Tibial nerve (tissue), 4 donors: ENCODE measurements around the gene OR6Y1. TPM values are rescaled to one million over a fixed set of nuclear protein-coding genes. Genes with fewer than 3 reads are reported as not detected.

Experiments used
- DNase-seq, 2 donors: peaks; one replicate each; pipeline ENCODE4 v3.0.0-alpha.2; 2019; ENCODE audit warnings: low spot score in 2 of 2
- H3K27ac ChIP-seq, 4 donors: fragments of 200-600 bp; sonication (generic) in 3 of 4; one replicate each; pipeline ENCODE4 v1.5.1; 2017 to 2019; ENCODE audit warnings: mild to moderate bottlenecking in 1 of 4
- H3K27me3 ChIP-seq, 2 donors: fragments of 200-600 bp; sonication (generic) in 1 of 2; one replicate each; pipeline versions ENCODE4 v1.5.1 to v1.6.0; 2017 to 2019
- H3K36me3 ChIP-seq, 3 donors: fragments of 200-600 bp; sonication (generic); one replicate each; pipeline ENCODE4 v1.5.1; 2018 to 2019
- H3K4me1 ChIP-seq, 4 donors: fragments of 200-600 bp; sonication (generic) in 3 of 4; one replicate each; pipeline ENCODE4 v1.5.1; 2017 to 2019
- H3K4me3 ChIP-seq, 4 donors: fragments of 200-600 bp; sonication (generic) in 3 of 4; one replicate each; pipeline ENCODE4 v1.5.1; 2017 to 2019; ENCODE audit warnings: mild to moderate bottlenecking in 1 of 4, moderate library complexity in 1 of 4
- H3K9me3 ChIP-seq, 4 donors: fragments of 200-600 bp; sonication (generic) in 3 of 4; one replicate each; pipeline ENCODE4 v1.5.1; 2017 to 2019
- EP300 ChIP-seq, 2 donors: sonication (generic); formaldehyde crosslinking; IDR thresholded peaks; one replicate each; pipeline ENCODE4 v1.6.1; 2017; ENCODE audit warnings: antibody characterized with exemption in 2 of 2, mild to moderate bottlenecking in 1 of 2
- POLR2A ChIP-seq, 2 donors: fragments of 450-650 bp; IDR thresholded peaks; one replicate each; pipeline ENCODE4 v1.6.1; 2017; ENCODE audit warnings: antibody characterized with exemption in 2 of 2, mild to moderate bottlenecking in 2 of 2, moderate library complexity in 2 of 2
- WGBS, 2 donors: methylation state at CpG; one replicate each; pipeline ENCODE4 v1.1.5; 2018; 5-methylcytosine and 5-hydroxymethylcytosine counted together
- total RNA-seq, 4 donors: library from RNA; depleted of rRNA; stranded (reverse); fragments of >200 nt; gene quantifications; one replicate each; pipeline ENCODE4 v1.1.0, GENCODE V29; 2016
- TF ChIP-seq, protein P1 (sequence below), 5 experiments: fragments of 200-600 bp in 3 of 5; fragments of 450-650 bp in 2 of 5; sonication (generic) in 3 of 5; IDR thresholded peaks; one replicate each; pipeline ENCODE4 v1.5.1; 2016 to 2019; ENCODE audit warnings: antibody characterized with exemption in 5 of 5, mild to moderate bottlenecking in 3 of 5, moderate library complexity in 2 of 5

Gene OR6Y1, protein sequence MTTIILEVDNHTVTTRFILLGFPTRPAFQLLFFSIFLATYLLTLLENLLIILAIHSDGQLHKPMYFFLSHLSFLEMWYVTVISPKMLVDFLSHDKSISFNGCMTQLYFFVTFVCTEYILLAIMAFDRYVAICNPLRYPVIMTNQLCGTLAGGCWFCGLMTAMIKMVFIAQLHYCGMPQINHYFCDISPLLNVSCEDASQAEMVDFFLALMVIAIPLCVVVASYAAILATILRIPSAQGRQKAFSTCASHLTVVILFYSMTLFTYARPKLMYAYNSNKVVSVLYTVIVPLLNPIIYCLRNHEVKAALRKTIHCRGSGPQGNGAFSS
- not detected for total RNA-seq

DNA sequence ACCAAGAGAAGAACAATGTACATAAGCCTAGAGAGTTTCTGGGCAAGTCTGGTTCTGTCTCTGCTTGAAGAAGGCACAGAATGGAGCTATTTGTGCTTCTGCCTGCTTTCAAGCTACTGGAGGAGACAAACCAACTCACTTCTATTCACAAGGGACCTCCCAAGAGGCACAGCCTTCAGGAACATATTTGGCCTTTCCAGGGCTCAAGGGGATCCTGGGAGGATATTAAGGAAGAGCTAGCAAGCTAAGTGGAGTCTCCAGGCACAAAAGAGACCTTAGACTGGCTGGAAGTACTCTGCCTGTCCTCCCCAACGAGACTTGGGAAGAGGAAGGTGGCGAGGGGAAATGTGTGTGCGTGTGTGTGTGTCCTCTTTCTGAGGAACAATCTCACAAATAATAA lies at the start of gene OR6Y1:
Gene OR6Y1 (minus strand): TSS at position 54 of the 400 bp plus-strand sequence. CDS start 6,300 bp downstream, outside the sequence.
- Histone ChIP-seq H3K36me3 (no peaks in the 10 kb centered on the region), H3K9me3 (no peaks in the 10 kb centered on the region), H3K4me1 (no peaks in the 10 kb centered on the region), H3K4me3 (no peak within 1 kb of the TSS), H3K27me3 (no peaks in the 10 kb centered on the region), H3K27ac (no peak within 1 kb of the TSS)
- DNase-seq: no peak
- WGBS, 2 donors: 69 to 77% methylated on average over 3 of the region's 3 CpGs
- TF ChIP-seq, protein P1, sequence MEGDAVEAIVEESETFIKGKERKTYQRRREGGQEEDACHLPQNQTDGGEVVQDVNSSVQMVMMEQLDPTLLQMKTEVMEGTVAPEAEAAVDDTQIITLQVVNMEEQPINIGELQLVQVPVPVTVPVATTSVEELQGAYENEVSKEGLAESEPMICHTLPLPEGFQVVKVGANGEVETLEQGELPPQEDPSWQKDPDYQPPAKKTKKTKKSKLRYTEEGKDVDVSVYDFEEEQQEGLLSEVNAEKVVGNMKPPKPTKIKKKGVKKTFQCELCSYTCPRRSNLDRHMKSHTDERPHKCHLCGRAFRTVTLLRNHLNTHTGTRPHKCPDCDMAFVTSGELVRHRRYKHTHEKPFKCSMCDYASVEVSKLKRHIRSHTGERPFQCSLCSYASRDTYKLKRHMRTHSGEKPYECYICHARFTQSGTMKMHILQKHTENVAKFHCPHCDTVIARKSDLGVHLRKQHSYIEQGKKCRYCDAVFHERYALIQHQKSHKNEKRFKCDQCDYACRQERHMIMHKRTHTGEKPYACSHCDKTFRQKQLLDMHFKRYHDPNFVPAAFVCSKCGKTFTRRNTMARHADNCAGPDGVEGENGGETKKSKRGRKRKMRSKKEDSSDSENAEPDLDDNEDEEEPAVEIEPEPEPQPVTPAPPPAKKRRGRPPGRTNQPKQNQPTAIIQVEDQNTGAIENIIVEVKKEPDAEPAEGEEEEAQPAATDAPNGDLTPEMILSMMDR (IDR thresholded peaks at IDR 0.05): no peak
- TF ChIP-seq EP300 (IDR thresholded peaks at IDR 0.05) (no peak), POLR2A (IDR thresholded peaks at IDR 0.05) (no peak)

- Histone ChIP-seq H3K36me3 (no peaks in the 10 kb centered on the region), H3K4me3 (no peak overlapping the region)
- WGBS, 2 donors: 91 to 93% methylated on average over 2 of the region's 2 CpGs
These were observed 46.5 kb upstream of the OR6Y1 start for GRCh38 chr1:158600735-158601134.

GRCh38 chr1:158586942-158587341 lies 32.7 kb upstream of the OR6Y1 start:
- Histone ChIP-seq H3K27me3 (no peaks in the 10 kb centered on the region), H3K27ac (no peak overlapping the region), H3K9me3 (peaks cover 0 to 22% (median 0%) of the 10 kb centered on the region in 4 donors), H3K4me1 (no peaks in the 10 kb centered on the region), H3K4me3 (no peak overlapping the region), H3K36me3 (no peaks in the 10 kb centered on the region)
- no peak for DNase-seq
- TF ChIP-seq, protein P1 (IDR thresholded peaks at IDR 0.05): no peak
- TF ChIP-seq POLR2A (IDR thresholded peaks at IDR 0.05) (no peak), EP300 (IDR thresholded peaks at IDR 0.05) (no peak)
- 78 to 83% methylated on average over 1 of the region's 1 CpG for WGBS, 2 donors

More at GRCh38 chr1:158600735-158601134, 46.5 kb upstream of the OR6Y1 start:
- Histone ChIP-seq H3K27me3 (no peaks in the 10 kb centered on the region), H3K4me1 (no peaks in the 10 kb centered on the region), H3K9me3 (peaks cover 0 to 31% (median 5%) of the 10 kb centered on the region in 4 donors), H3K27ac (no peak overlapping the region)
- no peak for DNase-seq
- no peak for TF ChIP-seq EP300 (IDR thresholded peaks at IDR 0.05)
- no peak for TF ChIP-seq POLR2A (IDR thresholded peaks at IDR 0.05)
- TF ChIP-seq, protein P1 (IDR thresholded peaks at IDR 0.05): no peak

DNA sequence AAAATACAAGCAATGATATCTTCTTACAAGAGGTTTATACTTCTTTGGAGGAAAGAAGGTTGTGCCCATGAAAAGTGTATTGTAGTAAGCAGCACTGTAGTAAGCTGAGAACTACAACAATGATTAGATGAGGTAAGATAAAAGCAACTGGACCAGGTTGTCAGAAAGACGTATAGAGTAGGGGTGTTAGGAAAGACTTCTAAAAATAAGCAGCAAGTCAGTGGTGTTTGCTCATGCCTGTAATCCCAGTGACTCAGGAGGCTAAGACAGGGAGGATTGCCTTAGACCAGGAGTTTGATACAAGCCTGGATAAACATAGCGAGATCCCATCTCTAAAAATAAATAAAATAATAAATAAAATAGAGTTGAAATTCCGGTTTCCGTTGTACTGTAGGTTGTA lies 29.8 kb upstream of the OR6Y1 start:
- no peak overlapping the region for H3K4me3 ChIP-seq
- WGBS, 2 donors: 81 to 82% methylated on average over 4 of the region's 4 CpGs
- DNase-seq: no peak
- no peaks in the 10 kb centered on the region for H3K4me1 ChIP-seq
- H3K9me3 ChIP-seq: peaks cover 0 to 20% (median 0%) of the 10 kb centered on the region in 4 donors
- no peak overlapping the region for H3K27ac ChIP-seq
- H3K27me3 ChIP-seq: no peaks in the 10 kb centered on the region
- H3K36me3 ChIP-seq: no peaks in the 10 kb centered on the region
- TF ChIP-seq EP300 (IDR thresholded peaks at IDR 0.05): no peak
- TF ChIP-seq, protein P1 (IDR thresholded peaks at IDR 0.05): no peak
- no peak for TF ChIP-seq POLR2A (IDR thresholded peaks at IDR 0.05)

- no peaks in the 10 kb centered on the region for H3K36me3 ChIP-seq
- H3K4me3 ChIP-seq: no peak within 1 kb of the TSS
- no peak within 1 kb of the TSS for H3K27ac ChIP-seq
- H3K27me3 ChIP-seq: no peaks in the 10 kb centered on the region
- TF ChIP-seq, protein P1 (IDR thresholded peaks at IDR 0.05): no peak
- TF ChIP-seq EP300 (IDR thresholded peaks at IDR 0.05) (no peak), POLR2A (IDR thresholded peaks at IDR 0.05) (no peak)
- DNase-seq: no peak
- no peaks in the 10 kb centered on the region for H3K4me1 ChIP-seq
- no peaks in the 10 kb centered on the region for H3K9me3 ChIP-seq
- WGBS, 2 donors: 79 to 88% methylated on average over 1 of the region's 1 CpG
These were observed 25.5 kb upstream of the OR6Y1 start, which contains the start of gene OR10X1 for GRCh38 chr1:158579733-158580132. Gene OR10X1, minus strand, starts transcription at chr1:158579899. Its CDS starts 0 bp downstream, at chr1:158579899.
